MM.1S (cell line): ENCODE data around the gene TRMT61B.

ENCODE experiments used
- DNase-seq: peaks from one replicate; pipeline ENCODE4 v3.0.0-alpha.2; 2015
- H2AFZ ChIP-seq: fragments of 300-600 bp; sonication (generic); 2 replicates; pipeline ENCODE4 v1.6.0; 2016; ENCODE audit warnings: antibody characterized with exemption, low read length
- H3F3A ChIP-seq: fragments of 300-600 bp; sonication (generic); 2 replicates; pipeline ENCODE4 v1.6.1; 2016; ENCODE audit warnings: mild to moderate bottlenecking, antibody characterized with exemption, low read length, moderate library complexity, mixed read lengths; ENCODE audit not compliant: insufficient read depth
- H3K27ac ChIP-seq: fragments of 300-600 bp; sonication (generic); 2 replicates; pipeline ENCODE4 v1.5.1; 2016; ENCODE audit warnings: mild to moderate bottlenecking, low read length
- H3K27me3 ChIP-seq: fragments of 300-600 bp; sonication (generic); replicated peaks from 2 replicates; pipeline ENCODE4 v1.6.0; 2016; ENCODE audit warnings: low read length; ENCODE audit not compliant: insufficient read depth
- H3K36me3 ChIP-seq: fragments of 300-600 bp; sonication (generic); replicated peaks from 2 replicates; pipeline ENCODE4 v1.6.1; 2016; ENCODE audit warnings: mild to moderate bottlenecking, low read length, mixed read lengths; ENCODE audit not compliant: insufficient read depth
- H3K4me1 ChIP-seq: fragments of 300-600 bp; sonication (generic); 2 replicates; pipeline ENCODE4 v1.6.1; 2016; ENCODE audit warnings: low read length, mixed read lengths
- H3K4me2 ChIP-seq: fragments of 300-600 bp; sonication (generic); 2 replicates; pipeline ENCODE4 v1.6.0; 2016; ENCODE audit warnings: low read depth, low read length
- H3K4me3 ChIP-seq: fragments of 300-600 bp; sonication (generic); 2 replicates; pipeline ENCODE4 v1.5.1; 2016; ENCODE audit warnings: low read length, mixed read lengths
- H3K79me2 ChIP-seq: fragments of 300-600 bp; sonication (generic); 2 replicates; pipeline ENCODE4 v1.6.1; 2016; ENCODE audit warnings: mixed run types, low read length, mixed read lengths
- H3K9ac ChIP-seq: fragments of 300-600 bp; sonication (generic); 2 replicates; pipeline ENCODE4 v1.6.1; 2016; ENCODE audit warnings: low read length, mixed read lengths
- H3K9me2 ChIP-seq: fragments of 300-600 bp; sonication (generic); replicated peaks from 2 replicates; pipeline ENCODE4 v1.6.1; 2016; ENCODE audit warnings: mild to moderate bottlenecking, low read length, mixed read lengths; ENCODE audit not compliant: insufficient read depth
- H3K9me3 ChIP-seq: fragments of 300-600 bp; sonication (generic); replicated peaks from 2 replicates; pipeline ENCODE4 v1.6.1; 2016; ENCODE audit warnings: mild to moderate bottlenecking, low read length, mixed read lengths; ENCODE audit not compliant: insufficient read depth
- H4K20me1 ChIP-seq: fragments of 300-600 bp; sonication (generic); 2 replicates; pipeline ENCODE4 v1.6.1; 2016; ENCODE audit warnings: mild to moderate bottlenecking, low read length, moderate library complexity, mixed read lengths; ENCODE audit not compliant: insufficient read depth
- CTCF ChIP-seq: fragments of 300-600 bp; sonication (generic); IDR thresholded peaks from 2 replicates; pipeline ENCODE4 v1.5.1; 2016; ENCODE audit warnings: antibody characterized with exemption, low read length, mixed read lengths
- EZH2 ChIP-seq: fragments of 300-600 bp; sonication (generic); optimal IDR thresholded peaks from 2 replicates; pipeline ENCODE3; 2017; ENCODE audit warnings: low read depth, mild to moderate bottlenecking, antibody characterized with exemption, low read length, mixed read lengths
- EZH2phosphoT487 ChIP-seq: fragments of 300-600 bp; sonication (generic); IDR thresholded peaks from 2 replicates; pipeline ENCODE4 v1.6.1; 2018; ENCODE audit warnings: antibody characterized with exemption, low read length

Gene TRMT61B

GRCh38 chr2:28870146-28870891 is at the start of gene TRMT61B:
Gene TRMT61B (minus strand): TSS chr2:28870309. CDS start chr2:28870277, 32 bp downstream.
- H2AFZ ChIP-seq, result peak within 1 kb of the TSS; percentile 99
- H3K79me2 ChIP-seq, result peaks cover 40% of the 10 kb centered on the region
- peak within 1 kb of the TSS; percentile 91 for H3K4me2 ChIP-seq
- 0 out of 2 replicates have a peak, but pooled peaks cover 4% of the 10 kb centered on the region for H3F3A ChIP-seq
- H3K9me3 ChIP-seq, result no peaks in the 10 kb centered on the region
- H3K27ac ChIP-seq, result peak within 1 kb of the TSS; percentile 63
- no peaks in the 10 kb centered on the region for H4K20me1 ChIP-seq
- TF ChIP-seq CTCF, result no peak
- TF ChIP-seq EZH2phosphoT487, result no peak
- no peak for TF ChIP-seq EZH2
- peak within 1 kb of the TSS; percentile 84 for H3K9ac ChIP-seq
- DNase-seq, result peak; percentile 98
- H3K4me1 ChIP-seq, result peaks cover 10% of the 10 kb centered on the region
- H3K27me3 ChIP-seq, result no peaks in the 10 kb centered on the region
- peak within 1 kb of the TSS; percentile 95 for H3K4me3 ChIP-seq
- no peaks in the 10 kb centered on the region for H3K9me2 ChIP-seq
- H3K36me3 ChIP-seq, result 0 out of 2 replicates have a peak, but pooled peaks cover 3% of the 10 kb centered on the region

GRCh38 chr2:28915939-28916338 is 45.8 kb upstream of the TRMT61B start:
- Histone ChIP-seq H3K27me3 (no peaks in the 10 kb centered on the region), H3F3A (no peaks in the 10 kb centered on the region), H3K4me2 (no peak overlapping the region), H3K79me2 (peaks cover 79% of the 10 kb centered on the region), H3K9me2 (no peaks in the 10 kb centered on the region), H4K20me1 (peaks cover 12% of the 10 kb centered on the region; the same call in 1 of the 2 replicates), H3K4me1 (no peaks in the 10 kb centered on the region), H3K27ac (no peak overlapping the region), H2AFZ (no peak overlapping the region), H3K9ac (no peak overlapping the region), H3K4me3 (no peak overlapping the region), H3K36me3 (peaks cover 23% of the 10 kb centered on the region), H3K9me3 (no peaks in the 10 kb centered on the region)
- TF ChIP-seq EZH2 (no peak), EZH2phosphoT487 (no peak), CTCF (no peak)
- no peak for DNase-seq

DNA sequence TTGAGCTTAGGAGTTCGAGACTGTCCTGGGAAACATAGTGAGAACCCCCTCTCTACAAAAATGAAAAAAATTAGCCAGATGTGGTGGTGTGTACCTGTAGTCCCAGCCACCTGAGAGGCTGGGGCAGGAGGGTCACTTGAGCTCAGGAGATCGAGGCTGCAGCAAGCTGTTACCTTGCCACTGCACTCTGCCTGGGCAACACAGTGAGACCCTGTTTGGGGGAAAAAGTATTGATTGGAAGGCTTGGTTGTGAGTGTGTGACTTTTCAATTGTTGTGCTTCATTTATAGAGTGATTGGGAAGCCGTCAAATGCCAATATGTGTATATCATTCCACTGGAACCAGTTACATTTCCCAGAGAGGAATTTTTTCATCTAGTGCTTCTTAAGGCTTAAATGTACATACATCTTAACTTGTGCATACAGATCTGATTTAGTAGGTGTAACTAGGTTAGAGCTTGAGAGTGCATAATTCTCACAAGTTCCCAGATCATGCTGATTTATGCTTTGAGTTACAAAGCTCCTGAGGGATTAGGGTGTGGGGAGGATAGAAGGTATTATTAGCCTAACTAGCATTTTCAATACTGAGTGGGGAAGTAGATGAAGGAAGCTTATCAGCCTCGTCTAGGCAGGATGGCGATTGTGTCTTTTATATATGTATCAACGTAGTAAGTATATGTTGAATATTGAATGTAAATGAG is 39.7 kb upstream of the TRMT61B start:
- DNase-seq, result no peak
- Histone ChIP-seq H3K36me3 (peaks cover 40% of the 10 kb centered on the region), H3K4me1 (no peaks in the 10 kb centered on the region), H3K9me3 (no peaks in the 10 kb centered on the region), H3K4me3 (no peak overlapping the region), H3F3A (no peaks in the 10 kb centered on the region), H3K4me2 (no peak overlapping the region), H3K27me3 (no peaks in the 10 kb centered on the region), H4K20me1 (peaks cover 13% of the 10 kb centered on the region; the same call in 1 of the 2 replicates), H2AFZ (no peak overlapping the region), H3K9ac (no peak overlapping the region), H3K79me2 (peaks cover 90% of the 10 kb centered on the region), H3K9me2 (no peaks in the 10 kb centered on the region), H3K27ac (no peak overlapping the region)
- TF ChIP-seq EZH2 (no peak), CTCF (no peak), EZH2phosphoT487 (no peak)
